ENCODE results near the gene LENG9.
"Not testable (repeated sequence)": the region's sequence is repeated elsewhere in the genome, so short reads cannot be mapped to it uniquely, and the experiment has no call there.

LENG9 gene

DNA sequence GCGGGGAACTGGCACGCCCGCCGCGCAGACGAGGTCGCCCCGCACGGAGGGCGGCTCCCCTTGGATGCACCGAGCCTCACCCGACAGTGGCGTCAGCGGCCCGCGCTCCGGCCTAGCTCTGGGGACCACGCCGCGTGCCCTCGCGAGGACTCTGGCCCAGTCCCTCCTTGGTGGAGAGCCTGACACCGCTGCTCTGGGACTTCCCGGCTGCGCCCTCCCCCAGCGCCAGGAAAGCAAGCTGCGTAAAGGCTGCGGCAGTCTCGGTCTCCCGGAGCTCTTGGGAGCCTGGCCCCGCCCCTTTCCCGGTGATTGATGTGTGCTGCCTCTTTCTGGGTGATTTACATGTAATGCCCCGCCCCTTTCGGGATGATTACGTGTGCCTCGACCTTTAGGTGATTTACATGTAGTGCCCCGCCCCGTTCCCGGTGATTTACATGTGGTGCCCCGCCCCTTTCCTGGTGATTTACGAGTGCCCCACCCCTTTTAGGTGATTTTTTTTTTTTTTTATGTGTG, at the start of gene LENG9:
Gene LENG9 (minus strand): TSS at position 248 of the 513 bp plus-strand sequence. CDS start 252 bp downstream, outside the sequence.
- DNase-seq (ENCODE audit: low read depth), result peak; percentile 99

DNA sequence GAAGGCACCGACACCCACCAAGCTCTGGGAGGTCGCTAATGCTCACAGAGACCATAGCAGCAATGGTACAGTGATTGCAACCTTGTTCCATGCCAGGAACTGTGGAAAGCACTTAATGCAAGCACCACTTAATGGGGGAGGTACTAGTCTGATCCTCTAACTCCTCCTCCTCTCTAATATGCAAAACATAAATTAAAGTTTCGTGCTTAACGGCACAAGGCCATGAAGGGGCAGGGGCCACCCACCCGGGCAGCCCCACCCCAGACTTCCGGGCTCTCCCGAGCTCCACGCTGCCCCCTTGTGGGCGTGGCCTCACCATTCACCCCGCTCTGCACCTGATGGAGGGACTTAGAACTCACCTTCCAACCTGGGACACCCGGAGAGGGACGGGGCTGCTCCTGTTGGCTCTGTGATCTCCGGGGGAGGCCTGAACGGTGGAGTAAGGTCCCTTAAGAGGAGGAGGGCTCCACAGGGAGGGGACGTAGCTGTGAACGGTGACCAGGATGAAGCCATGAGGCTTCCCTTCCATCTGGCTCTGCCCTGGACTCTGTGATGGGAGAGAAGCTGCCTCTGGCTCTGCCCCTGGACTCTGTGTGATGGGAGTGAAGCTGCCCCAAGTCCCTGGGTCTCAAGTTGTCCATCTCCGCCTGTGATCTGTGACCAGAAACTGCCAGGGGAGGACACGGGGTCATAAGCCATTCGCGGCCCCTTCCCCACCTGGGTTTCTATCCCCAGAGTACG, 45.8 kb upstream of the LENG9 start:
- not testable (repeated sequence) for DNase-seq (ENCODE audit: low read depth)

- DNase-seq (ENCODE audit: low read depth), result not testable (repeated sequence)
Measured at GRCh38 chr19:54508487-54508886, 44.9 kb upstream of the LENG9 start.

- no peak for DNase-seq (ENCODE audit: low read depth)
Measured at GRCh38 chr19:54507824-54508223, 44.2 kb upstream of the LENG9 start.

DNA sequence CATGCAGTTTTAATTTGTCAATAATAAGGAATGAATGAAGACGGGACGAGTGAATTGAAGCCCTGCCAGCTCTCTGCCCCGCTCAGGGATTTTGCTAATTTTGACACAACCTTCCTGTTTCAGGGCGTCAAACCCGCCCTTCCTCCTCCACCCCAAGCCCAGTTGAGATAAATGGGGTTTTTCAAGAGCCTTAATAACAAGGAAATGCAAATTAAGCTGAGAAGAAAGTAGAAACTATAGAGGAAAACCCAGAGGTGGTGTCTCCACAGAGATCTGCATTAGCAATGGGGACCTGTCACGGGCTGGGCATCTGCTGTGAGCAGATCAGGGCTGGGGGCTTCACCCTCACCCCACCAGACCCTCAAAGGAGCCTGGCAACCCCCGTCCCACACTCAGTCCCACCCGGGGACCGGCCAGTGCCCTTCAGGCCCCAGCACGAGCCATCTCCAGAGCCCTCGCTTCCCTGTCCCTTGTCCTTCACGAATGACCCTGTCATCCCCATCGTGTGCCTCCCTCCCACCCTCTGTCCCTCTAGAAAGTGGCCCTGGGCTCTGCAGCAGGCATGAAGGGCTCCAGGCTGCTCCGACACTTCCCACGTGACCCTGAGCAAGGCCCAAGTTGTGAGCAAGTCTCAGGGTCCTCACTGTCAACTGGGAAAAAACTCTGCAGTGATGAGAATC, 43.6 kb upstream of the LENG9 start:
- DNase-seq (ENCODE audit: low read depth), result not testable (repeated sequence)

DNA sequence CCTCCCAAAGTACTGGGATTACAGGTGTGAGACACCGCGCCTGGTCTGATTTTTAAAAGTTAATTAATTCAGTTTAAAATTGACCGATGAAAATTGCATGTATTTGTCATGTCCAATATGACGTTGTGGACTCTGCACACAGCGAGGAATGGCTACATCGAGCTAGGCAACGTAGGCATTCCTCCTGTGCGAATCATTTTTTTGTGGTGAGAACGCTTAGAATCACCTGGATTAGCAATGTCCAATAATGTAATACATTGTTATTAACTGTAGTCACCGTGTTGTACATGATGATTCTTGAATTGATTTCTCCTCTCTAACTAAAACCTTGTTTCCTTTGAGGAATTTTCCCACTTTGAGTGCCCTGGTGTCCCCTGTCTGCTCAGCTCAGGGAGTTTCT, 42.5 kb upstream of the LENG9 start:
- DNase-seq (ENCODE audit: low read depth), result no peak

GRCh38 chr19:54505542-54505941, 42.0 kb upstream of the LENG9 start:
- not testable (repeated sequence) for DNase-seq (ENCODE audit: low read depth)

DNA sequence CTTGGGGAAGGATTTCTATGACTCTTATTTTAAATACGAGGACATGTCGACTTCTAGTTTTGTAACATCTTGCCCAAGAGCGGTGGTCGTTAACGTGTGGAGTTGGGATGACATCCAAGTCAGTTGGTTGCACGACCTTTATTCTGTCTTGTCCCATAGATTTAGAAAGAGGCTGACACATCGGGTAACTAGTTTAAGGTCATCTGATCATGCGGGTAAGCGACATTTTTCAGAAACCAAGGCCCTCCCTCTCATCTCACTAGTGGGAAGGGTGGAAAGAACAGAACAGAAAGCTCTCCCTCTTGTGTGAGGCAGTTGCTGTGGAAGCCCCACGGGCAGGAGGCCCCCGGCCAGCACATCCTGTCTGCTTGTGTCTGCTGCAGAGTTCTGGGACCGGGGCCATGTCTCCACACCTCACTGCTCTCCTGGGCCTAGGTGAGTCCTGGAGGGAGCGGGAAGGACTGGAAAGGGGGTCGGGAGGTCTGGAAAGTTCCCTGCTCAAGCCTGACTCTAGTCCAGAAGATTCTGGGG, 39.0 kb upstream of the LENG9 start, which contains the start of gene LAIR2:
Gene LAIR2 (plus strand): TSS at position 314 of the 531 bp plus-strand sequence. CDS start 88 bp downstream, at position 402.
- DNase-seq (ENCODE audit: low read depth), result no peak

DNA sequence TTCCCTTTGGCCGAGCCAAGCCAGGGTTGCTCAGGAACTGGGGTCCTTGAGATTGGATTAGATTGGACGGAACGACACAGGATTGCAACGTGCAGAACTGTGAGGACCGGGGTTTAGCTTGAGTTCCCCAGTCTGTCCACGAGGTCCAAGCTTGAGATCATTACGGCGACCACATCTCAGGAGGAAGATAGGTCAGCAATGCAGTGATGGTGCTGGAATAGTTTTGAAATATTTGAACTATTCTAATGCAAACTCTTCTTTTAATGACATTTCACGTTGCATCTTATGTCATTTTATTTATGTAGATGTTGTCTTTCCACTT, 34.8 kb upstream of the LENG9 start:
- DNase-seq (ENCODE audit: low read depth), result not testable (repeated sequence)

DNA sequence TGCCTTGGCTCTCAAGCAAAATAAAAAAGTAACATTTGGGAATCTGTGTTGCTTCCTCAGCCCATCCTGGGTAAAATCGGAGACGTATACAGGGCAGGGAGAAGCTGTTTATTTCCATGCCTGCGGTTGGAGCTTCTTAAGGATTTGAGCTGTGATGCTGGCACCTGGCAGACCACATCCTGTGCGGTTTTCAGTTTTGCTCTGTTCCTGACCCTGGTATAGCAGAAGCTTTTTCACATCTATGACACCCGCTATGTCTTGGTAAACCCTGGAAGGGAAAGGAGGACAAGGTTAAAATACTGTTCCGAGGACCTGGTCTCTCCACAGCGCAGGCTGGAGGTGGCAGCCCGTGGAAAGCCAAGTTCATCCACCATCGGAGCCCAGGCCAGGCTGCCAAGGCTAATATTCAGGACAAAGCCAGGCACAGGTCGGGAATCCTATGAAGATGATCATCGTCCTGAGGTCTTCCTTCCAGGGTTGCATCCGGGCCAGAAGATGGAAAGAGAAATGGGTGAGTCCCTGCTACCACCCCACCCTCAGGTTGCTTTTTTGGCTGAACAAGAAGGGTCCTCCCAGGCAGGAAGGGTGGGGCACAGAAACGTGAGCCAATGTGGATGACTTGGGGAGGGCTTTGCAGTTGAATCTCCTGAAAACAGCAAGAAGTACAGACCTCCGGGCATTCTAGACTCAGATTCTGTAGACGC, 34.3 kb upstream of the LENG9 start:
- not testable (repeated sequence) for DNase-seq (ENCODE audit: low read depth)

DNA sequence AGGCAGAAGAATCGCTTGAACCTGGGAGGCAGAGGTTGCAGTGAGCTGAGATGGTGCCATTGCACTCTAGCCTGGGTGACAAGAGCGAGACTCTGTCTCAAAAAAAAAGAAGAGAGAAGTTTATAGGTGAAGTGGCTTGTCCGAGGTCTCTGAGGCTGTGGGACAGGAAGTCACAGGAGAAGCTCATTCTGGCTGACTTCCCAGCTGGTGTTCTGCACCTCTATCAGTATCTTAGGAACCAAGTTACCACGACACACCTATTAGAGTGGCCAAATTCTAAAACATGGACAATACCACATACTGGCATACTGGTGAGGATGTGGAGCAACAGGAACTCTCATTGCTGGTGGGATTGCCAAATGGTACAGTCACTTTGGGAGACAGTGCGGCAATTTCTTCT, 31.7 kb upstream of the LENG9 start:
- DNase-seq (ENCODE audit: low read depth), result not testable (repeated sequence)

DNA sequence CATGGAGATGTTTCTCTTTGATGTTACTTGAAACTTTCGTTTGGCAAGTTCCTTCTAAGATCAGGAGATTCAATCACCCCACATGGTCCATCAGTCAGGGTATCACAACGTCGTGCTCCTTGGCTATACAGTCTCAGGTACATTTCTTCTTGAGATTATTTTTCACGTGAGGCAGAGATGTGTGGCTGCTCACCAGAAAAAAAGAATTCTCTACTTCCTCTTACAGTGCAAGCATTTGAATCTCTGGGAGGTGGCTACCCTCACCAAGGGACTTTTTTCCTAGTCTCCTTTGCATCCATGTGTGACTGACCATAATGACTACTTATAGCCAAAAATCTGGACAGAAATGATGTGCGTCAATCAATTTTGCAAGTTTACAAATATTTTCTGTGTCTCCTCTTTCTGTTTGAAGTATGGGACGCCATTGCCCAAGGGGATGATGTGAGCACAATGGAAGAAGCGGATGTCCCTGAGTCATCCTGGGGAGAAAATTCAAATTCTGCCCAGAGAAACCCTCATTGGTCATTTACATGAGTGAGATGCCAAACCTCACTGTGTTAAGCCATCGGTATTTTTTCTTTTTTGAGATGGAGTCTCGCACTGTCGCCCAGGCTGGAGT, 30.5 kb upstream of the LENG9 start:
- DNase-seq (ENCODE audit: low read depth), result no peak

GRCh38 chr19:54493056-54493455, 29.5 kb upstream of the LENG9 start:
- DNase-seq (ENCODE audit: low read depth), result not testable (repeated sequence)

DNA sequence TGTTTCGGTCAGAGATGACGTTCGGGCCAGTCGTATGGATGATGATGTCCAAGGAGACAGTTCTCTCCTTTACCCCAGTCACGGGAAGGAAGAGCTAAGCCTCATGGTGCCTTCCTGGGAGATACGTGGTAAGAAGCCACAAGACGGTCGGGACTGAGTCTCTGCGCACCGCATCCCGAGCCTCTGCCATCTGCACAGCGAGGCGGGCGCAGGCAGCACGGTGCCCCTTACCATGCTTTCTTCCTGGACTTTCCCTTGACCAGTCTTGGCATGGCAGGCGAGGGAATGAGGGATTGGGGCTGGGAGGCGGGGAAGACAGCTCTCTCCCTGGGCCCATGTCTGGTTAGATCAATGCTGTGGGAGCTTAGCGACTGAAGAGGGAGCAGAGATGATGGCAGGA, 29.0 kb upstream of the LENG9 start:
- DNase-seq (ENCODE audit: low read depth), result no peak

- DNase-seq (ENCODE audit: low read depth), result no peak
Measured at GRCh38 chr19:54489766-54490165, 26.2 kb upstream of the LENG9 start.

DNA sequence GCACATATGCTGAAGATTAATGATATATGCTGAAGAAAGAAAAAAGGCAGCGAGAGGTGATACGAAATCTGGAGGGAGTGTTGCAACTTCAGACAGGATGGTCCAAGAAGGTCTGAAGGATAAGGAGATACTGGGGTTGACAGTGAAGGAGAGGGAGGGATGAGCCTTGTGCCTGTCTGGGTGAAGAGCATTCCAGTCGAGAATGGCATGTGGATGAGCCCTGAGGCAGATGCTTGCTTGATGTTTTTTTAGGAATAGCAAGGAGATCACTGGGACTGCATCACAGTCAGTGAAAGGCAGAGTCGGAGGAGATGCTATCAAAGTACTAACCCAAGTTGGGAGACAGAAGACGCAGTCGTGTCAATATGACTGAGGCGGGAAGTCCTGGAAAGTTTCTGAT, 25.8 kb upstream of the LENG9 start:
- DNase-seq (ENCODE audit: low read depth), result no peak

- DNase-seq (ENCODE audit: low read depth), result no peak
Measured at GRCh38 chr19:54485851-54486250, 22.3 kb upstream of the LENG9 start.

- DNase-seq (ENCODE audit: low read depth), result no peak
Measured at GRCh38 chr19:54484451-54484850, 20.9 kb upstream of the LENG9 start.

DNA sequence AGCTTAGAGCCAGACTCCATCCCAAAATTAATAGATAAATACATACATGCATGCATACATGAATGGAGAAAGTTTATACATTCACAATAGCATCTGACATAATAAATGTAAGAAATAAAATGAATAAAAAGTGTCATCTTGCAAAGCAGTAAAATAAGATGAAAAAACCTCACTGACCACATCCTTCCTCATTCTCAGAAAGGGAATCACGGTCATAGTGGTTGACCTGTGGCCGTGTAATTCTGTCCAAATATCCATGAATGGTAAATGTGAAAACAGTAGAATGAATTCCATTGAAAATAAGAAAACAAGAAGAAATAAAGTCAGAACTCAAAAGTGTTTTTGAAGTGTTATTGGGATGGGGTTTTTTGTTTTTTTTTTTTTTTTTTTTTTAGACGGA, 19.3 kb upstream of the LENG9 start:
- no peak for DNase-seq (ENCODE audit: low read depth)

- DNase-seq (ENCODE audit: low read depth), result no peak
Measured at GRCh38 chr19:54481326-54481930, 17.9 kb upstream of the LENG9 start.

GRCh38 chr19:54480051-54480450, 16.5 kb upstream of the LENG9 start:
- no peak for DNase-seq (ENCODE audit: low read depth)

Data from non-pigmented ciliary epithelial cell (primary cell).